GM12874 (cell line): ENCODE measurements around the gene KRT6B.

Experiments
- CTCF ChIP-seq: IDR thresholded peaks from 2 replicates; pipeline ENCODE4 v1.5.1; 2011; ENCODE audit warnings: low read depth, mild to moderate bottlenecking, control low read depth, low read length, moderate library complexity; ENCODE audit not compliant: insufficient read depth

Gene KRT6B

GRCh38 chr12:52402377-52402776, 49.6 kb downstream of the KRT6B start:
- TF ChIP-seq CTCF: no peak

- no peak for TF ChIP-seq CTCF
These were observed 50.0 kb downstream of the KRT6B start for GRCh38 chr12:52401926-52402325.

- no peak for TF ChIP-seq CTCF
These were observed 50.4 kb downstream of the KRT6B start for GRCh38 chr12:52401526-52401925.

GRCh38 chr12:52400906-52401305, 51.0 kb downstream of the KRT6B start:
- TF ChIP-seq CTCF: no peak

GRCh38 chr12:52399756-52400155, 52.2 kb downstream of the KRT6B start:
- TF ChIP-seq CTCF: no peak

- TF ChIP-seq CTCF: no peak
These were observed 53.8 kb downstream of the KRT6B start for GRCh38 chr12:52398176-52398575.

GRCh38 chr12:52396656-52397055, 55.3 kb downstream of the KRT6B start:
- TF ChIP-seq CTCF: no peak
